ENCODE results near the gene ZNF280A.
"Not testable (repeated sequence)": the region's sequence is repeated elsewhere in the genome, so short reads cannot be mapped to it uniquely, and the experiment has no call there.

The ZNF280A gene

DNA sequence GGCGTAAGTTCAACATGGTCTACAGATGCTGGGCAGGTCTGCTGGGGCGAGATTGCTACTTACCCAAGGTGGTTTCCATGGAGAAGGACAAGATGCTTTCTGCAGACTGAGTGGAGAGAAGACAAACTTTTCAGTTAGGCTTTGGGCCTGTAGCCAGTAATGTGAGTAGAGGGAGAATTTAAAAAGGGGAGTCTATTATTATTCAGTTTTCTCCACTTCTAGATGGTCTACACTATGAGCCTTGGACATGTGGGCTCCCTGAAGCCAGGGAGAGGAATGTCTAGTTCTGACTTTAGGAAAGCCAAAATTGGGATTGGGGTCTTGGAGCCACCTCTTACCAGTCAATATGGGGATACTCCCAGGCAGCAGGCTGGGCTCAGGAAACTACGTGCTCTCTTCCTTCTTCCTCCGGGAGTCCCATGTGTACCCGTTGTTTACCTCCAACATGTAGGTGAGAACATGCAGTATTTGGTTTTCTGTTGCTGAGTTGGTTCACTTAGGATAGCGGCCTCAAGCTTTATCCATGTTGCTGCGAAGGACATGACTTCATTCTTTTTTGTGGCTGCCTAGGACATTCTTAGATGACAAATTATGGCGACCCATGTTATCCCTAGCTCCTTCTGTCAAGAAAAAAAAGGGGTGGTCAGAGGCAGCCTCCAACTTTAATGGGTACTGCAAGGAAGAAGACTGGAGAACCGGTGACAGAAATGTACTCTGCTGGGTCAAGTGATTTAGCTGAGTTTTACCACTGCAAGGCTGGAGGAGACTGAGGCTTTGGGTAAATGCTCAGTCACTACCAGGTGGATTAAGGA is 14.7 kb upstream of the ZNF280A start:
- no peak overlapping the region for H3K4me3 ChIP-seq (ENCODE audit: low read depth, low read length)
- DNase-seq (ENCODE audit: low read depth) = no peak
- in situ Hi-C loops (cut with HindIII; ENCODE audit: low sequenced_read_pairs) = no loop called here
- TF ChIP-seq, protein P1, sequence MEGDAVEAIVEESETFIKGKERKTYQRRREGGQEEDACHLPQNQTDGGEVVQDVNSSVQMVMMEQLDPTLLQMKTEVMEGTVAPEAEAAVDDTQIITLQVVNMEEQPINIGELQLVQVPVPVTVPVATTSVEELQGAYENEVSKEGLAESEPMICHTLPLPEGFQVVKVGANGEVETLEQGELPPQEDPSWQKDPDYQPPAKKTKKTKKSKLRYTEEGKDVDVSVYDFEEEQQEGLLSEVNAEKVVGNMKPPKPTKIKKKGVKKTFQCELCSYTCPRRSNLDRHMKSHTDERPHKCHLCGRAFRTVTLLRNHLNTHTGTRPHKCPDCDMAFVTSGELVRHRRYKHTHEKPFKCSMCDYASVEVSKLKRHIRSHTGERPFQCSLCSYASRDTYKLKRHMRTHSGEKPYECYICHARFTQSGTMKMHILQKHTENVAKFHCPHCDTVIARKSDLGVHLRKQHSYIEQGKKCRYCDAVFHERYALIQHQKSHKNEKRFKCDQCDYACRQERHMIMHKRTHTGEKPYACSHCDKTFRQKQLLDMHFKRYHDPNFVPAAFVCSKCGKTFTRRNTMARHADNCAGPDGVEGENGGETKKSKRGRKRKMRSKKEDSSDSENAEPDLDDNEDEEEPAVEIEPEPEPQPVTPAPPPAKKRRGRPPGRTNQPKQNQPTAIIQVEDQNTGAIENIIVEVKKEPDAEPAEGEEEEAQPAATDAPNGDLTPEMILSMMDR (IDR thresholded peaks at IDR 0.05; ENCODE audit: low read depth, low read length, missing control alignments) = no peak

DNA sequence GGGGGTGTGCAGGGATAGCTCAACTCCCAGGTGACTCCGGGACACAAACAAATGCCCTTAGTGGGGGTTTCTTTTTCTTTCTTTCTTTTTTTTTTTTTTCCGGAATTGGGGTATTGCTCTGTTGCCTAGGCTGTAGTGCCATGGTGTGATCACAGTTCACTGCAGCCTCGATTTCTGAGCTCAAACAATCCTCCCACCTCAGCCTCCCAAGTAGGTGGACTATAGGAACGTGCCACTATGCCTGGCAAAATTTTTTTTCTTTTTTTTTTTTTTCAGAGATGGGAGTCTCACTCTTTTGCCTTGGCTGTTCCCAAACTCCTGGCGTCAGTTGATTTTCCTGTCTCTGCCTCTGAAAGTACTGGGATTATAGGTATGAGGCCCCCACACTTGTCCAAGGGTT is 13.8 kb upstream of the ZNF280A start:
- no peak overlapping the region for H3K4me3 ChIP-seq (ENCODE audit: low read depth, low read length)
- in situ Hi-C loops (cut with HindIII; ENCODE audit: low sequenced_read_pairs) = no loop called here
- TF ChIP-seq, protein P1 (IDR thresholded peaks at IDR 0.05; ENCODE audit: low read depth, low read length, missing control alignments) = no peak
- no peak for DNase-seq (ENCODE audit: low read depth)

GRCh38 chr22:22533417-22533816 is 13.3 kb upstream of the ZNF280A start:
- TF ChIP-seq, protein P1 (IDR thresholded peaks at IDR 0.05; ENCODE audit: low read depth, low read length, missing control alignments) = no peak
- H3K4me3 ChIP-seq (ENCODE audit: low read depth, low read length) = no peak overlapping the region
- in situ Hi-C loops (cut with HindIII; ENCODE audit: low sequenced_read_pairs) = no loop called here
- DNase-seq (ENCODE audit: low read depth) = no peak

- DNase-seq (ENCODE audit: low read depth); in situ Hi-C loops (cut with HindIII; ENCODE audit: low sequenced_read_pairs): not testable (repeated sequence)
Observed at GRCh38 chr22:22532547-22533071, 12.5 kb upstream of the ZNF280A start.

GRCh38 chr22:22531770-22532546 is 11.9 kb upstream of the ZNF280A start:
- in situ Hi-C loops (cut with HindIII; ENCODE audit: low sequenced_read_pairs) = no loop called here
- no peak for DNase-seq (ENCODE audit: low read depth)
- no peak overlapping the region for H3K4me3 ChIP-seq (ENCODE audit: low read depth, low read length)
- TF ChIP-seq, protein P1 (IDR thresholded peaks at IDR 0.05; ENCODE audit: low read depth, low read length, missing control alignments) = no peak

More at GRCh38 chr22:22532547-22533071, 12.5 kb upstream of the ZNF280A start:
- H3K4me3 ChIP-seq (ENCODE audit: low read depth, low read length) = not testable (repeated sequence)

GRCh38 chr22:22528780-22529179 is 8.7 kb upstream of the ZNF280A start:
- TF ChIP-seq, protein P1 (IDR thresholded peaks at IDR 0.05; ENCODE audit: low read depth, low read length, missing control alignments) = no peak
- no peak overlapping the region for H3K4me3 ChIP-seq (ENCODE audit: low read depth, low read length)
- no peak for DNase-seq (ENCODE audit: low read depth)
- in situ Hi-C loops (cut with HindIII; ENCODE audit: low sequenced_read_pairs) = no loop called here
